Progenitor cell of endocrine pancreas (in vitro differentiated cells): Measurements from ENCODE around the gene FBXO45. TPM values are rescaled to one million over a fixed set of nuclear protein-coding genes. Genes with fewer than 3 reads are reported as not detected.
"Not testable (repeated sequence)": the region's sequence is repeated elsewhere in the genome, so short reads cannot be mapped to it uniquely, and the experiment has no call there.

Experiments
- DNase-seq: peaks from one replicate; pipeline ENCODE4 v3.0.0; 2021; ENCODE audit warnings: low spot score; ENCODE audit not compliant: unreplicated experiment
- H3K27ac Mint-ChIP-seq: 2 replicates; pipeline ENCODE4 v1.8.0; 2021; ENCODE audit warnings: mild to moderate bottlenecking, moderate library complexity, mixed read lengths
- H3K27me3 Mint-ChIP-seq: 2 replicates; pipeline ENCODE4 v1.8.0; 2021; ENCODE audit warnings: mixed read lengths
- H3K36me3 Mint-ChIP-seq: 2 replicates; pipeline ENCODE4 v1.8.0; 2022; ENCODE audit warnings: mixed read lengths; ENCODE audit not compliant: insufficient read depth
- H3K4me1 Mint-ChIP-seq: 2 replicates; pipeline ENCODE4 v1.8.0; 2021; ENCODE audit warnings: low read depth, mixed read lengths
- H3K4me3 Mint-ChIP-seq: 2 replicates; pipeline ENCODE4 v1.8.0; 2021; ENCODE audit warnings: low read depth, mild to moderate bottlenecking, moderate library complexity, mixed read lengths
- H3K9me3 Mint-ChIP-seq: 2 replicates; pipeline ENCODE4 v1.8.0; 2021; ENCODE audit warnings: low read depth, mixed read lengths
- total RNA-seq: library from RNA; stranded (reverse); gene quantifications from 2 replicates; pipeline ENCODE4 v1.2.1, GENCODE V29; 2021
- TF ChIP-seq, protein P1 (sequence below): fragments of 200-600 bp; sonication (generic); IDR thresholded peaks from one replicate; pipeline ENCODE4 v1.5.0; 2021; ENCODE audit warnings: antibody characterized with exemption, mild to moderate bottlenecking; ENCODE audit not compliant: unreplicated experiment

FBXO45 gene
- total RNA-seq, 1 donor from 2014 or later = 13.1 TPM

DNA sequence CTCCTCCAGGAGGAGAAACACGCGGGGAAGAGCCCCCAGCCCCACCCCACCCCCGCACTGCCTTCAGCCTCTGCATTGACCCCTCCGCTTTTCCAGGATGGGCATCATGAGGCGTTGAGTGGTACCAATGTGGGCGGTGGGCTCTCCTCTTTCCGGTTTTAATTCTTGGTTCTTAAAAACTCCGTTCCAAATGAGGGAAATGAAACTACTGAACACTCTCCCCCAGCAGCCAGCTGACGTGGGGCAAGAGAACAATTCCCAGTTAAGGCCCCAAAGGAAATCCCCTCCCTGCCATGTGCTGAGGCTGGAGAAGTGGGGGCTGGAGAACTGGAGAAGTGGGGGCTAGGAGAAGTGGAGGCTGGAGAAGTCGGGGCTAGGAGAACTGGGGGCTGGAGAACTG lies 65.8 kb downstream of the FBXO45 start:
- no peaks in the 10 kb centered on the region for H3K36me3 Mint-ChIP-seq
- H3K27ac Mint-ChIP-seq = no peak overlapping the region
- TF ChIP-seq, protein P1, sequence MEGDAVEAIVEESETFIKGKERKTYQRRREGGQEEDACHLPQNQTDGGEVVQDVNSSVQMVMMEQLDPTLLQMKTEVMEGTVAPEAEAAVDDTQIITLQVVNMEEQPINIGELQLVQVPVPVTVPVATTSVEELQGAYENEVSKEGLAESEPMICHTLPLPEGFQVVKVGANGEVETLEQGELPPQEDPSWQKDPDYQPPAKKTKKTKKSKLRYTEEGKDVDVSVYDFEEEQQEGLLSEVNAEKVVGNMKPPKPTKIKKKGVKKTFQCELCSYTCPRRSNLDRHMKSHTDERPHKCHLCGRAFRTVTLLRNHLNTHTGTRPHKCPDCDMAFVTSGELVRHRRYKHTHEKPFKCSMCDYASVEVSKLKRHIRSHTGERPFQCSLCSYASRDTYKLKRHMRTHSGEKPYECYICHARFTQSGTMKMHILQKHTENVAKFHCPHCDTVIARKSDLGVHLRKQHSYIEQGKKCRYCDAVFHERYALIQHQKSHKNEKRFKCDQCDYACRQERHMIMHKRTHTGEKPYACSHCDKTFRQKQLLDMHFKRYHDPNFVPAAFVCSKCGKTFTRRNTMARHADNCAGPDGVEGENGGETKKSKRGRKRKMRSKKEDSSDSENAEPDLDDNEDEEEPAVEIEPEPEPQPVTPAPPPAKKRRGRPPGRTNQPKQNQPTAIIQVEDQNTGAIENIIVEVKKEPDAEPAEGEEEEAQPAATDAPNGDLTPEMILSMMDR = no peak
- no peak for DNase-seq
- H3K27me3 Mint-ChIP-seq = peaks cover 19% of the 10 kb centered on the region
- H3K4me3 Mint-ChIP-seq = no peak overlapping the region
- no peaks in the 10 kb centered on the region for H3K9me3 Mint-ChIP-seq
- peaks cover 9% of the 10 kb centered on the region for H3K4me1 Mint-ChIP-seq

GRCh38 chr3:196634829-196635228 lies 66.4 kb downstream of the FBXO45 start:
- TF ChIP-seq, protein P1 = no peak
- H3K36me3 Mint-ChIP-seq = no peaks in the 10 kb centered on the region

DNA sequence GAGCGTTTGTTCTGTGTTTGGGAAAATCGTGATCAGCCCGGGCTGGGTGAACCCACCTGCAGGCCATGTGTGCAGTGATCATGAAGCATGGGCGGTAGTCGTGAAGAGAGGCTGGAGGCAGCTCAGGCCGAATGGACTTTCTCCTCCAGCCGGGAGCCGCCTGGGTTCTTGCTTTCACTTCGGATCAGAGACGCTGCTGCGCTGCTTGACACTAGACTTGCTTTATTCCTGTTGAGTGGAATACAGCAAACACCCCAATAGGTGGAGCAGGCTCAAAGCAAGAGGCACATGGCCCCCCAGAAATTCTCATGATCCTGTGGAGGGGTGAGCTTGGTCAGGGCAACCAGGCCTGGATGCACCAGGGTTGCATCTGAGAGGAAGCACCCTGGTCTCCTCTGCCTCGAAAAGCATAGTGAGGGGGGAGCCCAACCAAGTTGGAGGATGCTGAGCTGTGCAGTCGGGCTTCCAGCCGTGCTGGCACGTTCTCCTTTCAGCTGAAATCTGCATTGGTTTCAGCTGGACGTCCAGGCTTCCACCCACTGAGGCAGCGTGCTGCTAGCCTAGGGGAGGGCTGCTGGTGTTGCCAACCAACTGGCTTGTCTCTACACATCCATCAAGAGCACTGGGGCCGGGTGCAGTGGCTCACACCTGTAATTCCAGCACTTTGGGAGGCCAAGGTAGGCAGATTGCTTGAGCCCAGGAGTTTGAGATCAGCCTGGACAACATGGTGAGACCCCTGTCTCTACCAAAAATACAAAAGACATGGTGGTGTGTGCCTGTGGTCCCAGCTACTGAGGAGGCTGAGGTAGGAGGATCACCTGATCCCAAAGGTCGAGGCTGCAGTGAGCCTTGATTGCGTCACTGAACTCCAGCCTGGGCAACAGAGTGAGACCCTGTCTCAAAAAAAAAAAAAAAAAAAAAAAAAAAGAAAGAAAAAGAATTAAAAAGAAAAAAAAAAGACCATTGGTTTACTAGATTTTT lies 68.2 kb downstream of the FBXO45 start:
- Mint-ChIP-seq H3K4me3 (no peak overlapping the region), H3K27ac (no peak overlapping the region), H3K9me3 (no peaks in the 10 kb centered on the region), H3K27me3 (peaks cover 29% of the 10 kb centered on the region), H3K4me1 (peaks cover 9% of the 10 kb centered on the region), H3K36me3 (no peaks in the 10 kb centered on the region)
- TF ChIP-seq, protein P1 = no peak
- DNase-seq = no peak

More at GRCh38 chr3:196634829-196635228, 66.4 kb downstream of the FBXO45 start:
- DNase-seq = no peak
- Mint-ChIP-seq H3K27me3 (peaks cover 21% of the 10 kb centered on the region), H3K9me3 (no peaks in the 10 kb centered on the region), H3K4me3 (no peak overlapping the region), H3K4me1 (peaks cover 10% of the 10 kb centered on the region), H3K27ac (no peak overlapping the region)

DNA sequence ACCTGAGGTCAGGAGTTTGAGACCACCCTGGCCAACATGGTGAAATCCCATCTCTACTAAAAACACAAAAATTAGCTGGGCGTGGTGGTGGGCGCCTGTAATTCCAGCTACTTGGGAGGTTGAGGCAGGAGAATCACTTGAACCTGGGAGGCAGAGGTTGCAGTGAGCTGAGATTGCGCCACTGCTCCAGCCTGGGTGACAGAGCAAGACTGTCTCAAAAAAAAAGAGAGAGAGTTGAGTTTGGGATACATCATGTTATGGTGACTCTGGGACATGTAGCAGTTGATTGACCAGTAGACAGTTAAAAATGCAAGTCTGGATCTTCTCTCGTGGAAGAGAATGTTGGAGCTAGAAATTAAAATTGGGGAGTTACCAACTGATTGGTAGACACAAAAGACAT lies 69.5 kb downstream of the FBXO45 start:
- H3K4me3 Mint-ChIP-seq, H3K27ac Mint-ChIP-seq, H3K4me1 Mint-ChIP-seq, DNase-seq, H3K9me3 Mint-ChIP-seq, H3K36me3 Mint-ChIP-seq: not testable (repeated sequence)
- H3K27me3 Mint-ChIP-seq = peaks cover 29% of the 10 kb centered on the region

Other genes with a start within 250 kb of the FBXO45 start
- not detected in 2 replicates for gene TM4SF19, start 230.3 kb upstream of the FBXO45 start, total RNA-seq
- gene UBXN7, start 136.2 kb upstream of the FBXO45 start, total RNA-seq = 90.6 and 102 TPM in 2 replicates
- 25.4 and 26.4 TPM in 2 replicates for gene RNF168, start 64.9 kb upstream of the FBXO45 start, total RNA-seq
- gene SMCO1, start 53.3 kb upstream of the FBXO45 start, total RNA-seq = not detected in 2 replicates
- gene WDR53, start 106 bp upstream of the FBXO45 start, total RNA-seq = 13.1 and 15.2 TPM in 2 replicates
- 1.4 and 2.0 TPM in 2 replicates for gene NRROS, start 71.0 kb downstream of the FBXO45 start, total RNA-seq
- gene CEP19, start 143.6 kb downstream of the FBXO45 start, total RNA-seq = 2.3 and 2.5 TPM in 2 replicates
- gene PIGX, start 143.7 kb downstream of the FBXO45 start, total RNA-seq = 26.1 and 28.3 TPM in 2 replicates
- 71.9 and 72.1 TPM in 2 replicates for gene PAK2, start 171.2 kb downstream of the FBXO45 start, total RNA-seq